HTR-8/SVneo (cell line): ENCODE measurements around the gene MYOZ2.

Experiments used
- DNase-seq: peaks from one replicate; pipeline ENCODE4 v3.0.0; 2011; ENCODE audit warnings: low spot score, mixed read lengths; ENCODE audit not compliant: insufficient read length
- FAIRE-seq: peaks from 2 replicates; lab custom pipeline; 2011; peaks lifted over from hg19 to GRCh38; lab: Jason Lieb, UNC

Gene MYOZ2

DNA sequence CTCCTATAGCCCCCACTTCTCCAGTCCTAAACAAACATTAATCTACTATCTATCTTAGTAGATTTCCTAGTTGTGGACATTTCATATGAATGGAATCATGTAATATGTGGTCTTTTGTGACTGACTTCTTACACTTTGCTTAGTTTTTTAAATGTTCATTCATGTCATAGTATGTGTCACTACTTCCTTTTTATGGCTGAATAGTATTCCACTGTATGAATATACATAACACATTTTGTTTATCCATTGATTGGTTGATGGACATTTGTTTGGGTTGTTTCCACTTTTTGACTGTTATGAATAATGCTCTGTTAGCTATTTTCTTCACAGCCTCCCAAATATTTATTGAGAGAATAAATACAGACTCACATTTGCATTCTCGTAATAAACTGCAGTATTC, 96.7 kb downstream of the MYOZ2 start:
- FAIRE-seq (no peak), DNase-seq (no peak)

- DNase-seq (no peak), FAIRE-seq (no peak)
Observed at GRCh38 chr4:119233191-119233590, 97.6 kb downstream of the MYOZ2 start.

DNA sequence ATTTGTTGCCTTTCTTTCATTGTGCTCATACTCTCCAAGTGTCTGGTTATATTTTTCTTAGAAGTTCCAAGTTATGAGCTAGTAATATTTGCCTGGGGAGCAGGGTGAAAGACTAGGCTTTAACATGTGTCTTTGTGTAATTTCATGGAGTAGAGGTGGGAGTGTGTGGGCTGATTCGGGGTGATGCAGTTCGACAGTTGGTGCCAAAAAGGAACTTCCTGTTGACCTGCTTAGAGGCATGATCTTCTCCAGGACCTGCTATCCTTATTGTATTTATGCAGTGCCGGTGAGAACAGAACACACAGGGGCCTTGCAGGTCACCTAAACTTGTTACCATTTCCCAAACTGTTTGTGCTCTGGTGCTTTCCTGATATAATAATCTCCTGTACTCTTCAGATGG, 98.1 kb downstream of the MYOZ2 start:
- DNase-seq (no peak), FAIRE-seq (no peak)

- FAIRE-seq (no peak), DNase-seq (no peak)
Observed at GRCh38 chr4:119237201-119237600, 101.6 kb downstream of the MYOZ2 start.
